Esophagus squamous epithelium (tissue), 5 donors: ENCODE measurements around the gene IP6K1. TPM values are rescaled to one million over a fixed set of nuclear protein-coding genes. Genes with fewer than 3 reads are reported as not detected.
"Not testable (repeated sequence)": the region's sequence is repeated elsewhere in the genome, so short reads cannot be mapped to it uniquely, and the experiment has no call there.

Source experiments
- DNase-seq: peaks from one replicate; lab custom pipeline; 2025; lab: John Stamatoyannopoulos, UW
- H3K27ac ChIP-seq, 4 donors: fragments of 200-600 bp; sonication (generic); one replicate each; pipeline ENCODE4 v1.5.1; 2016 to 2019; ENCODE audit warnings: mild to moderate bottlenecking in 1 of 4
- H3K27me3 ChIP-seq, 4 donors: fragments of 200-600 bp; sonication (generic); 1 replicate in 3 of 4; 2 replicates in 1 of 4; pipeline versions ENCODE4 v1.5.1 to v1.6.0; 2017 to 2021; ENCODE audit warnings: antibody characterized with exemption in 1 of 4
- H3K36me3 ChIP-seq, 3 donors: fragments of 200-600 bp; sonication (generic); one replicate each; pipeline ENCODE4 v1.5.1; 2016 to 2019
- H3K4me1 ChIP-seq, 3 donors: fragments of 200-600 bp; sonication (generic); one replicate each; pipeline ENCODE4 v1.5.1; 2017 to 2019
- H3K4me3 ChIP-seq, 4 donors: fragments of 200-600 bp; sonication (generic); 1 replicate in 3 of 4; 2 replicates in 1 of 4; pipeline ENCODE4 v1.5.1; 2016 to 2019; ENCODE audit warnings: mild to moderate bottlenecking in 2 of 4, moderate library complexity in 1 of 4
- H3K9me3 ChIP-seq, 3 donors: fragments of 200-600 bp; sonication (generic); one replicate each; pipeline ENCODE4 v1.5.1; 2016 to 2019
- POLR2A ChIP-seq, 4 donors: fragments of 450-650 bp; IDR thresholded peaks; one replicate each; pipeline ENCODE4 v1.6.1; 2017; ENCODE audit warnings: antibody characterized with exemption in 4 of 4, mild to moderate bottlenecking in 4 of 4, moderate library complexity in 3 of 4
- WGBS, 2 donors: methylation state at CpG; one replicate each; pipeline ENCODE4 v1.1.5; 2018; 5-methylcytosine and 5-hydroxymethylcytosine counted together
- intact Hi-C: fragments of 100-400 bp; cut with DNase I; formaldehyde crosslinking; loops from one replicate; pipeline ENCODE4 v1.15.0; 2022
- total RNA-seq, 4 donors: library from RNA; depleted of rRNA; stranded (reverse); fragments of >200 nt; gene quantifications; one replicate each; pipeline ENCODE4 v1.1.0, GENCODE V29; 2016
- TF ChIP-seq, protein P1 (sequence below), 6 experiments: fragments of 450-650 bp in 4 of 6; fragments of 200-600 bp in 2 of 6; sonication (generic) in 2 of 6; IDR thresholded peaks; one replicate each; pipeline ENCODE4 v1.5.1; 2016 to 2019; ENCODE audit warnings: antibody characterized with exemption in 6 of 6, mild to moderate bottlenecking in 4 of 6, moderate library complexity in 4 of 6
- donor health status: DM: yes; HTN: yes; CAD: no.

The IP6K1 gene
- total RNA-seq, 4 donors from 2014 or later: 23.0 to 35.1 (median 28.1) TPM

DNA sequence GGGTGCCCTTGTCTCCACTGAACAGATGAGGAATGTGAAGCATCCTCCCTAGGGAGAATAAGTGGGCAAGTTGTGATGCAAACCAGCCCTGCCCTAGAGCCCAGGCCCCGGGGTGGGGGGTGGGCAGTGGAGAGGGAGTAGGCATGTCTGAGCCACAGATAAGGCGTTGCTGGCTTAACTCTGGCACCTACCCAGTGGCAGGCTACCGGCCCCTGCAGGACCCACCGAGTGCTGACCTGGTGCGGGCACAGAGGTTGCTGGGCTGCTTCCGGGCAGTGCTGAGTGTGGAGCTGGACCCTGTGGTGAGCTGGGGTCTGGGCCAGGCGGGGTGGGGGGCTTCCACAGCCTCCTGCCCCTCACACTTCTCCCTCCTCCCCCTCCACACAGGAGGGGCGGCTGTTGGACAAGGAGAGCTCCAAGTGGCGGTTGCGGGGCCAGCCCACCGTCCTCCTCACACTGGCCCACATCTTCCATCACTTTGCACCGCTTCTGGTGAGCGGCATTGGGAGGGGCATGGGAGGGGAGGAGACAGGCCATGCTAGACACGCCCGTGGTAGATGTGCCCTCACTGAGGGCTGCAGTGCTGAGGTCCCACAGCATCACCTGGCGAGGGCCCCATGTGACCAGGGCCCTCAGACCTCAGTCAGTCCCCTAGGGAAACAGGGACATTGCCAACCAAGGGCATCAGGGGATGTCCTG lies 86.9 kb downstream of the IP6K1 start:
- Histone ChIP-seq H3K4me1 (peaks cover 0 to 5% (median 0%) of the 10 kb centered on the region in 3 donors), H3K36me3 (peaks cover 3 to 80% (median 4%) of the 10 kb centered on the region in 3 donors)
- DNase-seq: no peak

DNA sequence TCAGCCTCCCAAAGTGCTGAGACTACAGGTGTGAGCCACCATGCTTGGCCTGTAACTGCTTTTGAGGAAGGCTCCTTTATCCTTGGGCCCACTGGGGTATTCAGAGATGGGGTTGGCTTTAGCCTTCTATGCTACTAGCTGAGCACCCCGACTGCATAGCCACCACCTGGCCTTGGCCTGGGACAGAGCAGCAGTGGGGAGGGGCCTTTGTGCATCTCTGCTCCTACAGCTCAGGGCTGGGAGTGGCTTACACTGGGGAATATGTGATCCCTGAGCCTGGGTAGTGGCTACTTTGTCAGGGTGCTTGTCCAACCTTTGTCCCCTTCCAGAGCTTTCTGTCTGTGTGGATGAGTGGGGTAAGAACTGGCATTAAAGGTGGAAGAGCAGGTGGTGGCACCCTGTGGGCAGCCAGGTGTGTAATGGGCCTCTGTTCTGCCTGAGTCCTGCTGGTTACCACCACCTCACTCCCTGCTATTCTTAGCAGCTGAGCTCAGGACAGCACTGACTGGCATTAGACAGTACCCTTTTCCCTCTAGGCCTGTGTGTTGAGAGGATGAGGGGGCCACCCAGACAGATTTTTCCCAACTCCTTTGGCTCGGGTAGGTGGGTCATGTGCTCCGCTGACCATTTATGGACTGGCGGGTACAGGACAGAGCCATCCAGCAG lies 90.9 kb downstream of the IP6K1 start:
- intact Hi-C loops, H3K4me3 ChIP-seq, H3K27ac ChIP-seq, H3K9me3 ChIP-seq, DNase-seq, H3K27me3 ChIP-seq: not testable (repeated sequence)
- Histone ChIP-seq H3K4me1 (peaks cover 11 to 17% (median 12%) of the 10 kb centered on the region in 3 donors), H3K36me3 (peaks cover 0 to 43% (median 3%) of the 10 kb centered on the region in 3 donors)
- no CpG with 5 or more reads among the region's 4 CpGs for WGBS, 2 donors

More for the DNA sequence above, 86.9 kb downstream of the IP6K1 start:
- Histone ChIP-seq H3K4me3 (no peak overlapping the region), H3K27ac (no peak overlapping the region), H3K9me3 (no peaks in the 10 kb centered on the region), H3K27me3 (no peaks in the 10 kb centered on the region)
- 76 to 85% methylated on average over 5 to 8 of the region's 16 CpGs for WGBS, 2 donors
- TF ChIP-seq, protein P1, sequence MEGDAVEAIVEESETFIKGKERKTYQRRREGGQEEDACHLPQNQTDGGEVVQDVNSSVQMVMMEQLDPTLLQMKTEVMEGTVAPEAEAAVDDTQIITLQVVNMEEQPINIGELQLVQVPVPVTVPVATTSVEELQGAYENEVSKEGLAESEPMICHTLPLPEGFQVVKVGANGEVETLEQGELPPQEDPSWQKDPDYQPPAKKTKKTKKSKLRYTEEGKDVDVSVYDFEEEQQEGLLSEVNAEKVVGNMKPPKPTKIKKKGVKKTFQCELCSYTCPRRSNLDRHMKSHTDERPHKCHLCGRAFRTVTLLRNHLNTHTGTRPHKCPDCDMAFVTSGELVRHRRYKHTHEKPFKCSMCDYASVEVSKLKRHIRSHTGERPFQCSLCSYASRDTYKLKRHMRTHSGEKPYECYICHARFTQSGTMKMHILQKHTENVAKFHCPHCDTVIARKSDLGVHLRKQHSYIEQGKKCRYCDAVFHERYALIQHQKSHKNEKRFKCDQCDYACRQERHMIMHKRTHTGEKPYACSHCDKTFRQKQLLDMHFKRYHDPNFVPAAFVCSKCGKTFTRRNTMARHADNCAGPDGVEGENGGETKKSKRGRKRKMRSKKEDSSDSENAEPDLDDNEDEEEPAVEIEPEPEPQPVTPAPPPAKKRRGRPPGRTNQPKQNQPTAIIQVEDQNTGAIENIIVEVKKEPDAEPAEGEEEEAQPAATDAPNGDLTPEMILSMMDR (IDR thresholded peaks at IDR 0.05): no peak
- no peak for TF ChIP-seq POLR2A (IDR thresholded peaks at IDR 0.05)
- intact Hi-C loops: no loop called here

- H3K4me3 ChIP-seq, H3K27ac ChIP-seq, H3K27me3 ChIP-seq, H3K9me3 ChIP-seq, intact Hi-C loops, DNase-seq: not testable (repeated sequence)
- 67 to 75% methylated on average over 3 of the region's 6 CpGs for WGBS, 2 donors
- Histone ChIP-seq H3K4me1 (peaks cover 16 to 26% (median 16%) of the 10 kb centered on the region in 3 donors), H3K36me3 (peaks cover 0 to 34% (median 0%) of the 10 kb centered on the region in 3 donors)
These were observed 91.8 kb downstream of the IP6K1 start for GRCh38 chr3:49694409-49695070.

- H3K4me3 ChIP-seq, H3K36me3 ChIP-seq, DNase-seq, H3K9me3 ChIP-seq, intact Hi-C loops, H3K27ac ChIP-seq: not testable (repeated sequence)
- peaks cover 27 to 45% (median 29%) of the 10 kb centered on the region in 3 donors for H3K4me1 ChIP-seq
- 74 to 83% methylated on average over 3 of the region's 3 CpGs for WGBS, 2 donors
- H3K27me3 ChIP-seq: peaks cover 0 to 14% (median 0%) of the 10 kb centered on the region in 4 donors
These were observed 94.9 kb downstream of the IP6K1 start for GRCh38 chr3:49691481-49691880.

- H3K4me3 ChIP-seq: not testable (repeated sequence)
- peaks cover 27 to 51% (median 29%) of the 10 kb centered on the region in 3 donors for H3K4me1 ChIP-seq
These were observed 95.5 kb downstream of the IP6K1 start for GRCh38 chr3:49690856-49691255.

DNA sequence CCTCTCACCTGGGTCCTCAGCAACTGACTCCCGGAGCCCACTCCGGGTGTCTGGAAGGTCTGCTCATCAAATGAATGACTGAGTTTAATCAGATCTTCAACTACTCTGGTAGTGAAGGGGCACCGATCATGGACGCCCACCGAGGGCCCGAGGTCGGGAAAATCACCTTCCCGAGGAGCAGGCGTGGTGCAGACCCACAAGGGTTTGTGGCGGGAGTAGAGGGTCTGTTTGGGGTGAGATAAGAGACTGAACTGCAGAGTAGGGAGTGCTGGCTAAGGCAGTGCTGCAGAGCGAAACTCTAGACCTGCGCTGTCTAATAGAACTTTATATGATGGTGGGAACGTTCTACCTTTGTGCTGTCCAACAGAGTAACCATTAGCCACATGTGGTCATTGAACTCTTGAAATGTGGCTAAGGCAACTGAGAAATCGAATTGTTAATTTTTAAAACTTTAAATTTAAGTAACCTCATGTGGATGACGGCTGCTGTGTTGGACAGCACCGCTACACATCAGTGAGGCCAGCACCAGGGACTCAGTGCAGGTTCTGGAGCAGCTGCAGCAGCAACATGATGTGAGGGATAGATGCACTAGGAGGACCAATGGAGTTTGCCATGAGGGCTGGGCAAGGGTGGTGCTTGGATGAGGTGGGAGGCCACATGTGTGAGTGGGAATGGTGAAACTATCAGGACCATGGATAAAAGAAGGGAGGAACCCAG lies 96.3 kb downstream of the IP6K1 start:
- H3K9me3 ChIP-seq, DNase-seq, H3K36me3 ChIP-seq, intact Hi-C loops: not testable (repeated sequence)
- peaks cover 0 to 17% (median 0%) of the 10 kb centered on the region in 4 donors for H3K27me3 ChIP-seq
- H3K4me1 ChIP-seq: peaks cover 27 to 55% (median 29%) of the 10 kb centered on the region in 3 donors
- peak overlapping the region; percentile 93 to 100 (median 96) for H3K4me3 ChIP-seq
- peak overlapping the region; percentile 85 to 89 (median 88) for H3K27ac ChIP-seq
- WGBS, 2 donors: 14 to 15% methylated on average over 9 to 11 of the region's 16 CpGs

More at GRCh38 chr3:49690856-49691255, 95.5 kb downstream of the IP6K1 start:
- DNase-seq, H3K36me3 ChIP-seq, intact Hi-C loops, H3K27ac ChIP-seq, H3K9me3 ChIP-seq: not testable (repeated sequence)
- H3K27me3 ChIP-seq: peaks cover 0 to 17% (median 0%) of the 10 kb centered on the region in 4 donors
- WGBS, 2 donors: 80 to 90% methylated on average over 1 to 2 of the region's 3 CpGs
